GM18502 (cell line): ENCODE measurements around the gene CEMIP.

Experiments used
- ATAC-seq: cut with Tn5 transposase; IDR thresholded peaks from one replicate; pipeline ENCODE4 v1.9.1; 2021; ENCODE audit warnings: mild to moderate bottlenecking; ENCODE audit not compliant: unreplicated experiment, poor library complexity

The CEMIP gene

DNA sequence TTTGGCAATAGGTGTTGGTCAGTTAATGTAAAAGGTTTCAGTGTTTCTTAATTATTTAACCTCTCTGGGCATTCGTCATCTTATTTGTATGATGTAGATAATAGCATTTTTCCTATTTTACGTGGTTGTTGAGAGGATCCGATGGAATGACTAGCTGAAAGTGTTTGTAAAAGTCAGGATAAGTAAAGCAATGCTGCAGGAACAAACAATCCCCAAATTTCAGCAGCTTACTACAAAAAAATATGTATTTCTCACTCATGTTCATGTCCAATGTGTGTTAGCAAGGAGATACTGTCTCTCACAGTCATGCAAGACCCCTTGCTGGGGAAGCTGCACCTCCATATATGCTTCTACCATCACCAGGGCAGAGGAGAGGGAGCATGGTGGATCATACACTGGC is 38.7 kb downstream of the CEMIP start:
- ATAC-seq: no peak

DNA sequence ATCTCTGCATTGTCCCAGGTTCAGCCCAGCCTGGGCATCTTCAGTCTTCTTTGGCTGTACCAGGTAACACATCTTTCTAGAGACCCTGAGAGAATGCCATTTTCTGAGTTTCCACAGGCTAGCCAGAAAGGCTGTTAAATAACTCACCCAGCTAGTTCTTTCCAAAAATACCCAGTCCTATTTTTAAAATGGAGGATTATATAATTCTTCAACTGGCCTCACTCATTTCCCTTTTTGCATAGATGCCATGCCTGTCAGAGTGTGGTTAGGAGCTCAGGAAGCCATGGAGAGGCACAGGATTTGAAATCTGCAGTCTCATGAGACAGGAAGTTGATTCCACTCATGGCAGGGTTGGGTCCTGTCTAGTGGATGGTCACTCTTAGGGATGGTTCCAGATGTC is 39.8 kb downstream of the CEMIP start:
- no peak for ATAC-seq

DNA sequence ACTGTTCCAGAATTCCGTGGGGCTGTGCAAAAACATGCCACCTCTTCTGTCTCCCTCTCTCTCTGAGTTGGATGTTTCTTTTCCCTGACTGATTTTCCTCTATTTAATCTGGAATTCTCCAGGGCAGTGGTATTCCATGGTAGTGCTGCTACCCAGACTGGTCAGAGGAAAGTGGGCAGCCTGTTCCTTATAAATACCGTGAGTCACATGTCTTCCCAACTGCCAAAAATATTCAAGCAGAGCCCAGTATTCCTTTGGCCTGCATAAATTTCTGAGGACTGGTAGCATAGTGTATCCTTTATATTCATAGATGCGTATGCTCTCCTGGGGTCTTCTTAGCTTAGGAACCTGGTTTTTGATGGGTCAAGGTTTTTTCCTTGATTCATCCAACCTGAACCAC is 40.9 kb downstream of the CEMIP start:
- no peak for ATAC-seq

DNA sequence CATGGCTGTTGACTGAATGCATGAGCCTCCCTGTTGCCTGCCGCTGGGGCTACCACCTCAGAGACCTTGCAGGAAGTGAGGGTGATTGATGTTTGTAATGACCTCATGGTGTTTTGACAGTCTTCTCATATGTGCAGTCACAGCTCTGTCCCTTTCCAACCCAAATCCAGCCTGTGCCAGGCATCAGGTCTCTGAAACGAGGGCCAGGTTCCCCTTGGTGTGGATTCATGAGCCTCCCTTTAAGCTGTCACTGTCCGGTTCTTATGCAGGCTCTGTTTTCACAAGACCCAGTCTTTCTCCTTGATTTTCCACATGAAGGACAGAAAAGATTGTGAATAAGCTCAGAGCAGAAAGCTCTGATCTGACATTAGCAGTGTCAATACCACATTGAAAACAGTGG is 43.1 kb downstream of the CEMIP start:
- no peak for ATAC-seq

DNA sequence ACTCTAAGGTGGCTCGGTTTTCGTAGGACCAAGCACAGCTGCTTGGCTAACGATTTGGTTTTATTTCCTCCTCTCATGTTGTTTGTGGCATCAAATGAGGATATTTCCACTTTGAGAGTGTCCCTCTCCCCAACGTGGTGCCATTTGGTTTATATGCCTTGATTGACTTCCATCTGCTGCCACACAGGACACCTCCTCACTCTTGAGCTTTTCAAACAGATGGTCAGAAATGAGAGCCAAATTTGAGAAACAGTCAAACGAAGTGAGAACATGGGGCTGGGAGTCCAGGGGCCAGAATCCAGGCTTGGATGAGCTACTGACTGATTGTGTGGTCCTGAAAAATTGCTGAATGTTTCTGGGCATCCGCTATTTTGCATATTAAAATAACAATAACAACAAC is 43.5 kb downstream of the CEMIP start:
- ATAC-seq: no peak

DNA sequence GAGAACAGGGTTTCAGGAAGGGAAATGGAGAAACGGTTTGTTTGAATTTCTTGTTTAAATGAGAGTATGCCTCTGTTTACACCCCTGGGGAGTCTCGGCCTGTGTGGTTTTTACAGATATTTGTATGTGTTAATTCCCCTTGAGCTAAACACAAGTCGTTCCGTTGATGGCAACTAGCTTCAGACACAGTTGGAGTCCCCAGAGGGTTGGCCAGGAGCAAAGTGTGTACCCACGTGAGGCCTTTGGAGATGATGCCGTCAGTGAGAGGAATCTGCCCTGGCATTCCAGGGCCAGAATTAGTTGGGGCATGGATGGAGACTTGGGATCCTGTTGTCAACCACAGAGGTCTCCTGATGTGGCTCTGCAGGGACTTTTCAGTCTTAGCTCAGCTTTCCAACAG is 44.0 kb downstream of the CEMIP start:
- ATAC-seq: no peak

DNA sequence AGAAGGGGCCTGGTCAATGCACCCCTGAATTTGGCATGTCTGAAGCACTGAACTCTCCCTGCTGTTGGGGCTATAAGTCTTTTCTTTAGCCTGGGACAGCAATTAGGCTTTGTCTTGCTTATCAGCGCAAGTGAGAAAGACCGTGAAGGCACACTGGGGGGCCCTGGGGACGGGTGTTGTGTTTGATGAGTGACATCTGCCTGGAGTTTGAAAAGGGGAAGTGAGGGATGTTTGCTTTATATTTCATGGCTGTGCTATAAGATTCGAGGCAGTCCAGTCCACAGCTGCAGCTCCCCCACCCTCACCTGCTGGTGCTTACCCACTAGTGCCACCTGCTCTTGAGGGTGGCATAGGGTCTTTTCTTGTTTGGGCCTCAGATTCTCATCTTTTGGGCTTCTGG is 44.8 kb downstream of the CEMIP start:
- ATAC-seq: no peak

DNA sequence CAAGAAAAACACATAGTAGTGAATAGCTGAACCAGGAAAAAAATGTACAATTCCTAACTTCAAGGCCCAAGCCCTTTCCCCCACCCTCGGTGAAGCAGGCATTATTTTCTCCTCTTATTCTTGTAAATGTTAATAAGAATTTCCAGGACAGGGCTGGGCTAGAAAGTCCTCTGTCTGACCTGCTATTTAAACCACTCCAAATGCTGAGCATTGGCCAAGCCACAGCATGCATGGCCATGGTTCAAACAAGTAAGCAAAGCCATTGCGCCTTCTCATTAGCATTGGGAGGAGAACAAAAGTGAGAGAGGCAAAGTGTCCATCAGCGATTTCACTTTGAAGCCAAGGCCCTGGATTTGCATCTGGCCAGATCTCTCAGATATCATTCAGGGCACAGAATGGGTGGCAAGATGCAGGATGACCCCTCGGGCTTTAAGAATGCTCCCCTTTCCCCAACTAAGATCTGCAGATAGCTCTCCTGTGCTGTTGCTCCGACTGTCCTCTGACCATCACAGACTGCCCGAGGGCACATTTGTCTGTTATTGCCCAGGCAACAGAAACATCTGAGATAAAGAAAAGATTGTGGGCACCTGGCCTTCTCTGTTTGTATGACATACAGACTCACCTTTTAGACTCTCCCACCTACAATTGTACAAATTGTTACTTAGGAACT is 46.3 kb downstream of the CEMIP start:
- ATAC-seq: no peak

DNA sequence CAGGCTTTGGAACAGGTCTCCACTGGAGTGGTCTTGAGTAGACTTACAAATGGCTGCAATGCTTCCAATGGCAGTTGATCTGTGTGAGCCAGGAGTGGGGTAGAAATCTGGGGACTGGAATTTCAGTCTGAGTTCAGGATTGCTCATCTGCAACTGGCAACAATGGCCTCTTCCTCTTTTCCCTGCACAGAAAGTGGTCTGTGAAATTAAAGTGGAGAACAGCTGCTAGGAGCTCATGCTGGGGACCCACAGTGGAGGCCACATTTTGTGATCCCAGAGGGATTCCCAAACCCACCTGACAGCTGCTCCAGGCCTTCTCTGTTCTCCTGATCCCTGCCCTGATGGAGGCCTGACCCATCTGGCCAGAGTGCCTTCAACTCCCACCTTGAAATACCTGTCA is 49.6 kb downstream of the CEMIP start:
- no peak for ATAC-seq

DNA sequence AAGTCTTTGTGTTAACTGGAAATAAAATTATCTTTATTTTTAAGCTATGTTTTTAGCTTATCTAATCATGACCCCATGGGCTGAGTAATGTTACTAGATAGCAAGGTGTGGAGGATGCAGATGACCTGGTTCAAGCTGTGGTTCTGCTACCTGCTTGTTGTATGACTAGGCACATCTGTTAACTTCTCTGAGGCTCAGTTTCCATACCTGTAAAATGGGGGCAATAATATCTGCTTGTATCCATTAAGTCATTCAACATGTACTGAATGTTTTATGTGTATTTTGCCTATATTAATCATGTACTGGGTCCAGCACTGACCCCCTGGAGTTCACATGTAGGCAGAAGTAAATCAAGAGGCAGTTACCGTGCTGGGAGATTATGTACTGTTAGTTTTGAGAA is 51.5 kb downstream of the CEMIP start:
- no peak for ATAC-seq

DNA sequence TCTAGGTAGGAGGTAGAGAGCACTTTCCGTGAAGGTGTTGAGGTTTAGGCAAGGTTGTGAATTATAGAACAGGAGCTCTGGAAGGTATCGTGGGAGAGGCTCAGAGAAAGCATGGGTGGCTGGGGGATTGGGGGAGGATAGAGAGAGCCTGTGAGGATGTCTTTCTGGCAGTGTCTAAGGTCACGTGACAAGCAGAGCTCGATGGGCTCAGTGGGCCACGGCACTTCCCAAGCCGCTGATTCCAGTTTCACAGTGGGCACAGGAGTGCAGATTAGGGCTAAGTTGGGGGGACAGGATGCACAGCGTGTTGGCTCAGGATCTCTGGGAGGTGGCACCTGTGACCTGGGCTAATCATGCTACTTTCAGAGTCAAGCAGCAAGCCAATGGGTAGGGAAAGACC is 52.0 kb downstream of the CEMIP start:
- ATAC-seq: no peak

DNA sequence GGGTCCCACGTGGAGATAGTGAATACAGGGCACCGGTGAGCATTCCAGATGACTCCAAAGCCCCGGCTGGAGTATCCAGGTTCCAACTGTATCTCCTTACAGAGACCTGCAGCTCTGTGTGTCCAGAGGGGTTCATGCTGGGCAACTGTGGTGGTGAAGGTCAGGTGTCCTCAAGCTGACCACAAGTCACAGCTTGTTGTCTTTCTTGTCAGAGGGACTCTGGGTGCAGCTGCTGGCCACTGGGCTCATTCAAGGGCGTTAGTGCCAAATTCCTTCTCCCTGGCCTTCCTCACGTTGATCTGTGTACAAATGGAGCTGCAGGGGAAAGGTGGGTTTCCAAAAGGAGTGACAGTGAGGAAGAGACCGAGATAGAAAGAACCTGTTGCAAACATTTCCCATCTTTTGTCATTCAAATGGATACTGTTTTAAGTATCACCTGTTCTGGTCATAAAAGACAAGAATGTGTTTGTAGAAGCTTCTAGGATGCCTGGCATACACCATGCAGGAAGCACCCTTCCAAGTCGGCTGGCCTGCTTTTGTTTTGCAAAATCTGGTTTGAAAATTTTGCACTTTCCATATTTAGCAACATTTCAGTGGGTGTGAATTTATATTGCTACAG is 52.5 kb downstream of the CEMIP start:
- no peak for ATAC-seq

DNA sequence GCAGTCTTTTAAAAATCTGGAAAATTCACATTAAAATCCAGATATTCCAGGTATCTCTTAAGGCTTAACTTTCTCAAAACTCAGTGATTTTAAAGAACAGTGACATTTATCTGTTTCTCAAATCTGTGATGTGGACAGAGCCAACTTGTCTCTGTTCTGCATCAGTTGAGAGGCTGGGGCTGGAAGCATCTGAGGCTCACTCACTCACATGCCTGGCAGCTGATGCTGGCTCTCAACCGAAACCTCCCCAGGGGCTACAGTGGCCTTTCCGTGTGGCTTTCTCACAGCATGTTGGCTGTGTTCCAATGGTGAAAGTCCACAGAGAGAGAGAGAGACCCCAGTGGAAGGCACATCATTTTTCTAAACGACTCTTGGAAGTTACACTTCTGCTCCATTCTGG is 53.5 kb downstream of the CEMIP start:
- no peak for ATAC-seq

DNA sequence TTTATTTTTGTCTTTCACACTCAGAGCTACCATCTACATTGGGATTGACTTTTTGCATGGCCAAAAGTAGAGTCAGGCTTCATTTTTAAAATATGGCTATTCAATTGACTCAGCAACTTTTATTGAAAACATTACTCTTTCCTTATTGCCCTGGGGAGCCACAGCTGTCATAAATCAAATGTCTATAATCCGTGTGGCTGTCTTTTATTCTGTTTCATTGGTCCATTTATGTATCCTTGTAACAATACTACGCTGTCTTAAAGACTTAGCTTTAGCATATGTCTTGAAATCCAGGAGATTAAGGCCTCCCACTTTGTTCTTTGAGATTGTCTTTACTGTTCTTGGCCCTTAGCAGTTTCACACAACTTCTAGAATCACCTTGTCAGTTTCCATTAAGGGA is 55.2 kb downstream of the CEMIP start:
- no peak for ATAC-seq

DNA sequence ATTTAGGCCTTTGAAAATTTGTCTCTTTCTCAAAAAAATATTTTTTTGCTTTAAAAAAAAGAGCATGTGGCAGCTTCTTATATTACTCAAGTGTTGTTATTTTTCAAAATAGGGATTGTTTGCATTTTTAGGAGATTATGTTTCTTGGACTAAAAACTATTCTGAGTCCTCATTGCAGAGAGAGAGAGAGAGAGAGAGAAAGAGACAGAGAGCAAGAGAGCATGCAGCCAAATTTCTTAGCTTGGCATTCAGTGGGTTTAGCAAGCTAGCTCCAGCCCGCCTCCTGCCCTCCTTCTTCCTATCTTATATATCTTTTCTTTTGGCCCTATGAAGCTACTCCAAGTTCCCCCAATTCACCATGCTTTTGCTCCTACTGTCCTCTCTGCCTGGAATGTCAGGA is 55.7 kb downstream of the CEMIP start:
- ATAC-seq: no peak

DNA sequence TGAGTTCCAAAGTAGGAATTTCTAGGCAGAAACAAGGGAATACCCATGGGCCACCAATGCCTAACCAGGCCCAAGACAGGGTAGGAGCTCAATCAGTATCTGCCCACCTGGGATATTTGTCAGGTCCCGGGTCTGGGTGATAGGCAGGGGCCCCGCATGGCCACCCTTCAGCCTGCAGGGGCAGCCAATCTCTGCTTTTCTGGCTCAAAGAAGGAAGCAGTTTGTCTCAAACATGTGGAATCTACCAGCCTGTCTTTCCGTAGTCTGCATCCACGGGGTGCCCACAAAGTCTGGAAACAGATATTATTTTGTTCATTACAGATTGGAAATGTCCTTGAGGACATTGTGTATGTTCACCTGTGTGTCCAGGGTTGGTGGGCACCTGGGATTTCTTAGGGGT is 56.2 kb downstream of the CEMIP start:
- ATAC-seq: no peak

DNA sequence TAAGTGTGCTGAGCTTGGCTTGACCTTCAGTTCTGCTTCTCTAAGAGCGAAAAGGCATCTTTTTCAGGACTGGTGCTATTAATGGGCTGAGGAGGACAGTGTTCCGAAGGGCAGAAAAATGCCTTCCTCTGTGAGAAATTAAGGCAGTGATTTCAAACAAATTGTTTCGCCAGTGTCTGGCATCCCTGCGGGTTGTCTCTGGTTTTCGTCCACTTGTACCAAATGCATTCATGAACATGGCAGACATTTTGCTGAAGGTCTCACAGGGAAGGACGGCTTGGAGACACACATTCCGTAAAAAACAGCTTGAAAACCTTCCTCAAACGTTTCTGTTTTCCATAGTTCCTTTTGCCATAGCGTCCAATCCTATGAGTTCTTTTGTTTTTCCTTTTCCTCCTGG is 57.1 kb downstream of the CEMIP start:
- no peak for ATAC-seq

DNA sequence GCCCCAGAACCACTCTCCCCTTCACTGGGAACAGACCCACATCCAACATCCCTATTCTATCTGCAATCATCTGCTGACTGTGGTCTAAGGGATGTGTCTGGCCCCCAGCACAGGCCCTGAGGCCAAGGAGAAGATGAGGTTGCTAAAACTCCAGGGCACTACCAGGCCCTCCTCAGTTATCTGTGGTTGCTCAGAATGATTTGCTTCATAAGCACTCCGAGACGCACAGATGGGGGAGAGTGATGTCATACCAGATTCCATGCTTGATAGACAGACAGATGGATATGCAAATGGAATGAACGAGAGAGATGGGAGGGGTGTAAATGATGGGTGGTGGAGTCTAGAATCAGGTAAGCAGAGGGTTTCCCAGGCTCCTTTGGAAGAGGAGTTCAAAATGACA is 57.8 kb downstream of the CEMIP start:
- no peak for ATAC-seq

DNA sequence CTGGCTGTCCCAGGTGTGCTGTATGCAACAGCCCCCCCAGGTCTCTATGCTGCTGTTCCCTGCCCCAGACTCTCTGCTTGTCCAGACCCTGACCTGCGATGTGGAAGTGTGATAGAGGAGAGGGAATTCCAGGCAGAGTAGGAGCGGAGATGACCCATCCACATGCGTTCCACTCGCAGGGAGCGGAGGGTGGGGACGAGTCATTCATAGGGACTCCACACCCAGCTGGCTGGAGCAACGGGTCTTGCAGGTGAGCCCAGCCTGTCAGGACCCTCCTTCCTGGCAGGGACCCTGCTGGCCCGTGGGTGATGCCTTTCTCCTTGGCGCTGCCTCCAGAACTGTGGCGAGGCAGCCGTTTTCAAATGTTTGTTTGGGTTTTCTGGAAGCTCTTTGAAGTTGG is 58.8 kb downstream of the CEMIP start:
- ATAC-seq: no peak

DNA sequence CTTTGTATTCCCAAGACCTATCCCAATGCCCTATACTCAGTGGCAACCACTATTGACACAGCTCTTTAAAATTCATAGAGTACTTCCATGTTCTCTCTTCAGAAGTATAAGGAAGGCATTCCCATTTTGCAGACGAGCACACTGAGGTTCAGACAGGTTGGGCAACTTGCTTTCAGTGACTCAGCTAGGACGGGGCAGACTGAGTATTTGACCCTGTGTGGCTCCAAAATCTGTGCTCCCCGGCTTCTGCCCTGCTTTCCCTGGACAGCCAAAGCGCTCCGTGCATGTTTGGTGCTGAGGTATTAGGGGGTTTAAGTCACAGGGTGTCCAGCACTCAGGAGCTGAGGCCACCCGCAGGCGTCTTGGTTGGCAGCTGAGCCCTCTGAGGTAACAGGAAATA is 59.5 kb downstream of the CEMIP start:
- ATAC-seq: no peak

DNA sequence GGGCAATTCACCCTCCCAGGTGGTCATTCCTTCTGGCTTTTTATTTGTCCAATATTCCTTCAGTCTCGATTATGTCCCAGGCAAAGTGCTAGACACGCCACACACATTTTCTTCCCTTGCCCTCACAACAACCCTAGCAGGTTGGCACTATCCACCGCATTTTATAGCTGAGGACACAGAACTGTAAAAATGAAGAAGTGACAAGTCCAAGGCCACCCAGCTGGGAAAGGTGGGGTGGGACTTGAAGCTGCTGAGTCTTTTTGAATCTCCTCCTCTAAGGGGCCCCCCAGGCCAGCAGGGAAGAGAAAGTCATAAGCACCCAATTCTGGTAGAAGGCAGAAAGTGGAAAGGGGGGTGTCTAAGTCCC is 60.6 kb downstream of the CEMIP start:
- no peak for ATAC-seq
